Right lobe of liver (tissue), 6 donors: ENCODE results near the gene CUL9. TPM values are rescaled to one million over a fixed set of nuclear protein-coding genes. Genes with fewer than 3 reads are reported as not detected.

Experiments used
- ATAC-seq, 4 donors: fragments of 200-7000 bp; cut with Tn5 transposase; one replicate each; pipeline ENCODE4 v1.9.1; 2020; ENCODE audit warnings: mild to moderate bottlenecking in 4 of 4, moderate library complexity in 4 of 4
- DNase-seq, 3 donors: peaks; one replicate each; pipeline ENCODE4 v3.0.0-alpha.2; 2020
- H3K27ac ChIP-seq, 3 donors: fragments of 200-600 bp; one replicate each; pipeline ENCODE4 v1.8.0; 2022
- H3K27me3 ChIP-seq, 2 donors: fragments of 200-600 bp; one replicate each; pipeline ENCODE4 v1.8.0; 2022
- H3K36me3 ChIP-seq, 4 donors: fragments of 200-600 bp; sonication (generic) in 1 of 4; one replicate each; pipeline versions ENCODE4 v1.5.1 to v1.8.0; 2017 to 2022; ENCODE audit warnings: control low read depth in 1 of 4
- H3K4me1 ChIP-seq, 4 donors: fragments of 200-600 bp; sonication (generic) in 1 of 4; one replicate each; pipeline versions ENCODE4 v1.5.1 to v1.8.0; 2017 to 2022; ENCODE audit warnings: control low read depth in 1 of 4
- H3K4me3 ChIP-seq, 3 donors: fragments of 200-600 bp; one replicate each; pipeline ENCODE4 v1.8.0; 2022
- H3K9me3 ChIP-seq, 4 donors: fragments of 200-600 bp; sonication (generic) in 1 of 4; one replicate each; pipeline versions ENCODE4 v1.5.1 to v1.8.0; 2017 to 2022; ENCODE audit warnings: control low read depth in 1 of 4
- CTCF ChIP-seq, 4 donors: fragments of 200-600 bp in 3 of 4; fragments of 450-650 bp in 1 of 4; IDR thresholded peaks; one replicate each; pipeline versions ENCODE4 v1.5.1 to v1.8.0; 2016 to 2022; ENCODE audit warnings: antibody characterized with exemption in 4 of 4, mild to moderate bottlenecking in 2 of 4
- POLR2A ChIP-seq: fragments of 450-650 bp; IDR thresholded peaks from one replicate; pipeline ENCODE4 v1.6.1; 2017; ENCODE audit warnings: antibody characterized with exemption, mild to moderate bottlenecking
- WGBS: methylation state at CpG from one replicate; pipeline ENCODE4 v1.1.6; 2018; ENCODE audit warnings: low coverage, low lambda C conversion rate; ENCODE audit not compliant: insufficient coverage; ENCODE audit errors: missing lambda C conversion rate; 5-methylcytosine and 5-hydroxymethylcytosine counted together
- intact Hi-C, 2 donors: fragments of 100-400 bp; cut with DNase I; formaldehyde crosslinking; loops; one replicate each; pipeline versions ENCODE4 v1.11.2 to v1.14.1; 2022
- total RNA-seq, 6 experiments: library from RNA; depleted of rRNA in 2 of 6; stranded (reverse); fragments of >200 nt in 2 of 6; fragmentation: NEBNext Ultra II Directional in 3 of 6; extraction: Animal tissue kit (Norgen Biotek cat#: 25700) in 3 of 6; gene quantifications; one replicate each; pipeline versions ENCODE4 v1.1.0 to v1.2.4, GENCODE V29; 2016 to 2023
- donor health status: DM: no; HTN: yes; CAD: no.
- donor health status: DM: no; HTN: no; CAD: no.
- donor health status: DM: no; HTN: no; CAD: no.
- donor health status: DM: no; HTN: yes; CAD: no.
- donor health status: DM: no; HTN: yes; CAD: no.

CUL9 gene
- total RNA-seq, 6 experiments from 2014 or later, result 14.4 to 17.7 (median 15.2) TPM

- Histone ChIP-seq H3K9me3 (no peaks in the 10 kb centered on the region), H3K27me3 (no peaks in the 10 kb centered on the region), H3K27ac (no peak overlapping the region), H3K4me1 (peaks cover 0 to 34% (median 20%) of the 10 kb centered on the region in 4 donors), H3K36me3 (no peaks in the 10 kb centered on the region), H3K4me3 (no peak overlapping the region)
- DNase-seq, result peak; percentile 84 to 87 (median 87)
- intact Hi-C loops, result loop anchor here in 1 of 2 donors (10.0 kb wide), 1 partner anchor 91 kb away; no protein-coding TSS in a partner anchor
- peak; percentile 52 to 66 (median 57) for ATAC-seq
- peak; percentile 84 to 91 (median 88) for TF ChIP-seq CTCF (IDR thresholded peaks at IDR 0.05)
- no peak for TF ChIP-seq POLR2A
- 54% methylated on average over 9 of the region's 12 CpGs for WGBS
Measured at GRCh38 chr6:43263314-43264178, 81.5 kb downstream of the CUL9 start.

- H3K4me1 ChIP-seq, result peaks cover 0 to 45% (median 20%) of the 10 kb centered on the region in 4 donors
- WGBS, result 72% methylated on average over 2 of the region's 5 CpGs
- TF ChIP-seq POLR2A (no peak), CTCF (IDR thresholded peaks at IDR 0.05) (no peak)
- H3K36me3 ChIP-seq, result no peaks in the 10 kb centered on the region
- DNase-seq (no peak), ATAC-seq (no peak)
- no peaks in the 10 kb centered on the region for H3K27me3 ChIP-seq
- no peak overlapping the region for H3K4me3 ChIP-seq
- intact Hi-C loops, result loop anchor here in 1 of 2 donors (10.0 kb wide), 1 partner anchor 90 kb away; no protein-coding TSS in a partner anchor
- H3K27ac ChIP-seq, result no peak overlapping the region
- no peaks in the 10 kb centered on the region for H3K9me3 ChIP-seq
Measured at GRCh38 chr6:43264599-43265145, 82.7 kb downstream of the CUL9 start.

GRCh38 chr6:43265564-43265963 lies 83.6 kb downstream of the CUL9 start:
- H3K9me3 ChIP-seq, result no peaks in the 10 kb centered on the region
- H3K36me3 ChIP-seq, result no peaks in the 10 kb centered on the region
- 28% methylated on average over 5 of the region's 6 CpGs for WGBS
- peak overlapping the region in 1 of 3 donors; percentile 15 for H3K4me3 ChIP-seq
- H3K27me3 ChIP-seq, result no peaks in the 10 kb centered on the region
- intact Hi-C loops, result loop anchor here in 1 of 2 donors (10.0 kb wide), 1 partner anchor 89 kb away; no protein-coding TSS in a partner anchor
- H3K27ac ChIP-seq, result peak overlapping the region; percentile 7 to 51 (median 22)
- peak; percentile 3 to 16 (median 5) for ATAC-seq
- DNase-seq, result no peak
- peaks cover 0 to 50% (median 20%) of the 10 kb centered on the region in 4 donors for H3K4me1 ChIP-seq
- TF ChIP-seq POLR2A, result peak; percentile 65
- TF ChIP-seq CTCF (IDR thresholded peaks at IDR 0.05), result peak in 1 of 4 donors; percentile 24

GRCh38 chr6:43267619-43268354 lies 85.8 kb downstream of the CUL9 start:
- Histone ChIP-seq H3K27me3 (no peaks in the 10 kb centered on the region), H3K9me3 (no peaks in the 10 kb centered on the region), H3K4me1 (peaks cover 0 to 62% (median 25%) of the 10 kb centered on the region in 4 donors), H3K27ac (peak overlapping the region; percentile 74 to 80 (median 77)), H3K36me3 (no peaks in the 10 kb centered on the region), H3K4me3 (peak overlapping the region in 2 of 3 donors; percentile 66 to 88)
- ATAC-seq (peak; percentile 39 to 62 (median 54)), DNase-seq (peak; percentile 89 to 98 (median 94))
- intact Hi-C loops, result loop anchor here in 1 of 2 donors (10.0 kb wide), 1 partner anchor 87 kb away; no protein-coding TSS in a partner anchor
- no peak for TF ChIP-seq CTCF (IDR thresholded peaks at IDR 0.05)
- TF ChIP-seq POLR2A, result no peak
- WGBS, result 18% methylated on average over 7 of the region's 7 CpGs
